ENCODE measurements around the gene BATF3. TPM values are rescaled to one million over a fixed set of nuclear protein-coding genes. Genes with fewer than 3 reads are reported as not detected.

The BATF3 gene
- total RNA-seq, 1 experiment from 2014 or later, result 3.9 TPM

GRCh38 chr1:212701910-212702309 is 2.3 kb upstream of the BATF3 start (continued):
- TF ChIP-seq, protein P1, sequence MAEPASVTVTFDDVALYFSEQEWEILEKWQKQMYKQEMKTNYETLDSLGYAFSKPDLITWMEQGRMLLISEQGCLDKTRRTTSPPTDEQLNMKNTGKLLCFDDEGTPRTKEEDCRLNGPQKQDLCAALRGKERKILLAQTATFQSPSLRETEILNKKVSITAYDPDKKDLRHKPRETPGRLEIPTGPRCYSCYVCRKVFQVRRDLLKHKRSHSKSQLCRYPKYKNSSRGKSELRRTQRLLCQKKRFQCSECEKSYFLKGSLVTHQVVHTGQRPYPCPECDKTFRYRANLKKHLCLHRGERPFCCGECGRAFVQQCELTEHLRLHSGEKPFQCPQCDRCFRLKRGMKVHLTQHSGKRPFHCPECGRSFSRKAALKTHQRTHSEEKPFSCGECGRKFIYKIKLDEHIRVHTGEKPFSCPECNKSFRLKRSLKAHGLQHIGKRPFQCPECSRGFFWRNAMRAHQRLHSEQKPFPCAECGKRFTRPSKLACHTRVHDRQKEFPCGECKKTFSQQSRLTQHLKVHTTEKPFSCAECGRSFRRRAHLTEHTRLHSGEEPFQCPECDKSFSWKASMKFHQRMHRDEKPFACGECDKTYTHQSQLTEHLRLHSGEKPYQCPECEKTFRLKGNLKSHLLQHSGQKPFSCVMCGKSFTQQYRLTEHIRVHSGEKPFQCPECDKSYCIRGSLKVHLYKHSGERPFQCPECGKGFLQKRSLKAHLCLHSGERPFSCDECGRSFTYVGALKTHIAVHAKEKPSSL (CRISPR knock-in tag; conservative IDR thresholded peaks at IDR 0.05), result no peak

- peaks cover 78% of the 10 kb centered on the region for H3K27me3 Mint-ChIP-seq (ENCODE audit: low read depth)
- H3K9me3 Mint-ChIP-seq, result no peaks in the 10 kb centered on the region
- no peak overlapping the region for H3K27ac Mint-ChIP-seq
- peak overlapping the region; percentile 67 for H3K4me3 Mint-ChIP-seq
- no peak for TF ChIP-seq ZNF232 (CRISPR knock-in tag; IDR thresholded peaks at IDR 0.05)
- TF ChIP-seq, protein P2, sequence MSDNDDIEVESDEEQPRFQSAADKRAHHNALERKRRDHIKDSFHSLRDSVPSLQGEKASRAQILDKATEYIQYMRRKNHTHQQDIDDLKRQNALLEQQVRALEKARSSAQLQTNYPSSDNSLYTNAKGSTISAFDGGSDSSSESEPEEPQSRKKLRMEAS (CRISPR knock-in tag; IDR thresholded peaks at IDR 0.05), result 0 out of 2 replicates have a peak, but pooled peaks have one; percentile 7
- ChIA-PET CTCF (interaction anchor here (0.9 to 1.9 kb wide), 15 partner anchors 9 to 294 kb away, joined by 3 to 30 read pairs (median 5); no protein-coding TSS in a partner anchor), POLR2A (interaction anchor here (1.3 kb wide), 1 partner anchor 92 kb away, joined by 5 read pairs; no protein-coding TSS in a partner anchor)
- peak; percentile 42 for ATAC-seq
- peak; percentile 51 for DNase-seq (ENCODE audit: low spot score)
- H3K36me3 Mint-ChIP-seq, result no peaks in the 10 kb centered on the region
- peaks cover 20% of the 10 kb centered on the region for H3K4me1 Mint-ChIP-seq
These were observed 1.5 kb upstream of the BATF3 start for GRCh38 chr1:212700892-212701819.

- TF ChIP-seq NR3C1 (CRISPR knock-in tag; conservative IDR thresholded peaks at IDR 0.05; ENCODE audit: low read depth), result no peak
- peak; percentile 45; the same call in 1 of the 2 replicates for TF ChIP-seq HMGXB4 (CRISPR knock-in tag; IDR thresholded peaks at IDR 0.05)
- TF ChIP-seq, protein P2 (CRISPR knock-in tag; IDR thresholded peaks at IDR 0.05), result peak; percentile 3; the same call in 1 of the 2 replicates
- TF ChIP-seq ZNF423 (CRISPR knock-in tag; IDR thresholded peaks at IDR 0.05), result 0 out of 2 replicates have a peak, but pooled peaks have one; percentile 6
- Mint-ChIP-seq H3K4me3 (peak overlapping the region; percentile 67), H3K27me3 (ENCODE audit: low read depth) (peaks cover 86% of the 10 kb centered on the region), H3K27ac (no peak overlapping the region), H3K4me1 (peaks cover 21% of the 10 kb centered on the region), H3K9me3 (no peaks in the 10 kb centered on the region), H3K36me3 (no peaks in the 10 kb centered on the region)
- ChIA-PET CTCF (interaction anchor here (0.9 to 1.9 kb wide), 10 partner anchors 8 to 295 kb away, joined by 3 to 30 read pairs (median 5); no protein-coding TSS in a partner anchor), POLR2A (no interaction called here)
- DNase-seq (ENCODE audit: low spot score) (no peak), ATAC-seq (no peak)
These were observed 717 bp upstream of the BATF3 start for GRCh38 chr1:212700223-212700891.

DNA sequence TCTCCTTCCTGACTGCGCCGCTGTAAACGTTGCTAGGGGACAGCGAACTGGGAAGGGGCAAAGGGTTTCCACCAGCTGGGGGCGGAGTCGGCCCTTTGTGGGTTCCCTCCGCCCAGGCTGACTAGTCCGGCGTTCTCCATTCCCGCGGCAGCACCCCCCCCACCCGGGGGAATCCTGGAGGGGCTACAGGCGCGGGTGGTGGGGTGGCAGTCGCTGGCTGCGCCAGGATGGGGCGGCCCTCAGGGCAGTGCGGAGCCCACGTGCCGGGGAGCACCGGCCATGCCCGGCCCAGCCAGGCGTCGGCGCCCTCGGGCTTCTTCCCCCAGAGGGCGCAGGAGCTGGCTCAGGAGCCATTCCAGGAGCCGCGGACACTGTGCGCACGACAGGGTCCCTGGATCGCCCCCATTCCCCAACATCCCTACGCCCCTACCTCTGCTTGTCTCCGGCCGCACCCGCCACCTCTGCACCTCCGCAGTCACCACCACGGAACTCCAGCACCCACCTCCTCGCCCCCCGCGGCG is 476 bp downstream of the BATF3 start:
- peak; percentile 82 for ATAC-seq
- peak; percentile 76 for DNase-seq (ENCODE audit: low spot score)
- POLR2A ChIA-PET, result interaction anchor here (0.5 kb wide), 1 partner anchor 222 kb away, joined by 3 read pairs; no protein-coding TSS in a partner anchor
- H3K4me3 Mint-ChIP-seq, result peak overlapping the region; percentile 63
- CTCF ChIA-PET, result interaction anchor here (0.6 to 3.7 kb wide), 12 partner anchors 9 to 242 kb away, joined by 3 to 25 read pairs (median 6); partner anchors contain the start of gene ATF3
- H3K9me3 Mint-ChIP-seq, result no peaks in the 10 kb centered on the region
- H3K27me3 Mint-ChIP-seq (ENCODE audit: low read depth), result peaks cover 84% of the 10 kb centered on the region
- no peak overlapping the region for H3K27ac Mint-ChIP-seq
- no peaks in the 10 kb centered on the region for H3K36me3 Mint-ChIP-seq
- peaks cover 18% of the 10 kb centered on the region for H3K4me1 Mint-ChIP-seq
- peak; percentile 51; the same call in 1 of the 2 replicates for TF ChIP-seq ZNF671 (CRISPR knock-in tag; IDR thresholded peaks at IDR 0.05)
- TF ChIP-seq NFATC4 (CRISPR knock-in tag; IDR thresholded peaks at IDR 0.05), result 0 out of 2 replicates have a peak, but pooled peaks have one; percentile 46
- TF ChIP-seq, protein P3, sequence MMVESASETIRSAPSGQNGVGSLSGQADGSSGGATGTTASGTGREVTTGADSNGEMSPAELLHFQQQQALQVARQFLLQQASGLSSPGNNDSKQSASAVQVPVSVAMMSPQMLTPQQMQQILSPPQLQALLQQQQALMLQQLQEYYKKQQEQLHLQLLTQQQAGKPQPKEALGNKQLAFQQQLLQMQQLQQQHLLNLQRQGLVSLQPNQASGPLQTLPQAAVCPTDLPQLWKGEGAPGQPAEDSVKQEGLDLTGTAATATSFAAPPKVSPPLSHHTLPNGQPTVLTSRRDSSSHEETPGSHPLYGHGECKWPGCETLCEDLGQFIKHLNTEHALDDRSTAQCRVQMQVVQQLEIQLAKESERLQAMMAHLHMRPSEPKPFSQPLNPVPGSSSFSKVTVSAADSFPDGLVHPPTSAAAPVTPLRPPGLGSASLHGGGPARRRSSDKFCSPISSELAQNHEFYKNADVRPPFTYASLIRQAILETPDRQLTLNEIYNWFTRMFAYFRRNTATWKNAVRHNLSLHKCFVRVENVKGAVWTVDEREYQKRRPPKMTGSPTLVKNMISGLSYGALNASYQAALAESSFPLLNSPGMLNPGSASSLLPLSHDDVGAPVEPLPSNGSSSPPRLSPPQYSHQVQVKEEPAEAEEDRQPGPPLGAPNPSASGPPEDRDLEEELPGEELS (CRISPR knock-in tag; IDR thresholded peaks at IDR 0.05), result peak; percentile 91
- no peak for TF ChIP-seq CREM (CRISPR knock-in tag; IDR thresholded peaks at IDR 0.05)
- TF ChIP-seq ZNF263 (CRISPR knock-in tag; IDR thresholded peaks at IDR 0.05; ENCODE audit: low read depth), result peak; percentile 24; the same call in 1 of the 2 replicates
- TF ChIP-seq ZNF219 (CRISPR knock-in tag; IDR thresholded peaks at IDR 0.05; ENCODE audit: borderline replicate concordance), result no peak
- TF ChIP-seq MXD4 (CRISPR knock-in tag; IDR thresholded peaks at IDR 0.05; ENCODE audit: borderline replicate concordance), result 0 out of 2 replicates have a peak, but pooled peaks have one; percentile 13
- no peak for TF ChIP-seq ZNF121 (CRISPR knock-in tag; IDR thresholded peaks at IDR 0.05)
- no peak; the same call in 1 of the 2 replicates for TF ChIP-seq CBFB (CRISPR knock-in tag; IDR thresholded peaks at IDR 0.05; ENCODE audit: low read depth)
- TF ChIP-seq TCF7 (CRISPR knock-in tag; IDR thresholded peaks at IDR 0.05; ENCODE audit: low read depth), result no peak
